NCI-H748 treated with DMSO at 0.1 percent for 48 hours (cell line): ENCODE data around the gene SIK3.
"Not testable (repeated sequence)": the region's sequence is repeated elsewhere in the genome, so short reads cannot be mapped to it uniquely, and the experiment has no call there.

Experiments used
- DNase-seq: peaks from one replicate; lab custom pipeline; 2025; lab: John Stamatoyannopoulos, UW

SIK3 gene

GRCh38 chr11:117045956-117046355 lies 52.3 kb downstream of the SIK3 start:
- no peak for DNase-seq

- no peak for DNase-seq
Observed at GRCh38 chr11:117045196-117045595, 53.0 kb downstream of the SIK3 start.

GRCh38 chr11:117044287-117045035 lies 53.8 kb downstream of the SIK3 start:
- no peak for DNase-seq

DNA sequence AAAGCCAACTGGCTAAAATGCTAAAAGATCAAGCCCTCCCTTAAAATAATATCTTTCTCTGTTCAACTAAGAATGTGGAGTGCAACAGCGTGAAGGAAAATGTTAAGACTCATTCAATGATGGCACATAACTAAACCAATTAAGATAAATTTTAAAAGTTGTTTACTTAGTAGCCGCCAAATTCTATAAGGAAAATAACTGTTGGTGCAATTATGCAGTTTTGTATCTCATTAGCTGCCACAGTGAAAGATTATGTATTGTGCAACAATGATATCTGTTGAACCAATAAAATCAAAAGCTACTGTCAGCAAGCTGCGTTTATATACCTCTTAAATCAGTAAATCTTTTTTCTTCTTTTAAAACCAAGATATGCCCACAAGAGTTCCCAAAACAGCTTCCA lies 55.5 kb downstream of the SIK3 start:
- DNase-seq: no peak

DNA sequence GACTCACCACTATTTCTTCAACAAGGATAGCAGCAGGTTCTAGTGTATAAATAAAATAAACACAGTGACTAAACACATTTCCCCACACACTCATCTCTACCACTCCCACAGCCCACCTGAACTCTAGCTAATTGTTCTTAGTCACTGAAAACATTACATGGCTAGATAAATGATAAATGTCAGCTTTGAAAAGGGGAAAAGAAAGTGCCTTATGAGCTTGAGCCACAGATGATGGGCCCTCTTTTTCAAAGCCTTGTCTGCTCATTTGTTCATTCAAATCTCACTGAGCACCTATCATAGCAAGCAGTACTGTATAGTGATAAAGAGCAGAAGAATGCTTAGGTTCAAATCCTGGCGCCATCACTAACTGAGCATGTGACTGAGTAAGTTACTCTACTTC lies 58.3 kb downstream of the SIK3 start:
- no peak for DNase-seq

DNA sequence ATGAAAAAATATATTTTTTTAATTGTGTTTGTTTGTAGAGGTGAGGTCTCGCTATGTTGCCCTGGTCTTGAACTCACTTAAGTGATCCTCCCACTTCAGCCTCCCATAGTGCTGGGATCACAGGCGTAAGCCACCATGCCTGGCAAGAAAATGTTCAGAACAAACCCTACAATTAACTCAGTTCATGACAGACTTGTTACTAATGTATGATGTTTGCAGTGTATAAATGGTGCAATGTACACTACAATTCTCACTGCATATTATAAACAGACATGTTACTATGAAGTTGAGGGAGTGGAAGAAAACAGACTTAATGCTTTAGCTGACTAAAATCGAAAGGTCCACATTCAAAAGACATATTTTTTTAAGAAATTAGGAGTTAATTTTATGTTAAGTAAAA lies 59.0 kb downstream of the SIK3 start:
- no peak for DNase-seq

DNA sequence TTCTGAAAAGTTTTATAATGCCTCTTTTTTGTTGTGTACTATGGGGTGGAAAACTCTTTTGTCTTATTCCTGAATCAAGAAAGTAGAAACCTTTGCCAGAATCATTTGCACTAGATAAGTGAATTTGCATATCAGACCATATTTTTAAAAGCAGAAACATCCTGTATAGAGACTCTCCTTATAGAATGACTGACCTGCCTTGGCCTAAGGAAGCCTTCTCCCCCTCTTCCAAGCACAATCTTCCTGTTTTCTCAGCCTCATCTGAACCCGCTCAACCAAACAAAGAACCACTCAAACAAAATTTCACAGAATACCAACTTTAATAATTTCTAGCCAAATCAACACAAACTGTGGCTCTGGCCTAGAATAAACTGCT lies 60.3 kb downstream of the SIK3 start:
- DNase-seq: no peak

- no peak for DNase-seq
Observed at GRCh38 chr11:117037279-117037974, 60.8 kb downstream of the SIK3 start.

DNA sequence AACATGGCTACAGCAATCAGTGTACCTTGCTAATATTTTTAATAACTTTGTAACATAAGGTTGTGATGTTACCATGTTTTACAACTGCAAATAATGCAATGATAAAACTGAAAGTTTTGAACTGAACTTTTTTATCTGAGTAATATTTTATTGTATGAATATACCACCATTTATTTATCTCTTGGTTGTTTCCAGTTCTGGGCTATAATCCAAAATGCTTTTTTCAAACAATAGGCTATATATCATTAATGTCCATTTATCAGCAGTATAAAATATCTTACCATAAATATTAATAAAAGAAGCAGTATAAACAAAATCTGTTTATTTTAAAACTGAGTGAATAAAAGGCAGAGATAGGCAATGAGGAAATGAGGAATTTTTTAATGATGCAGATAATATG lies 63.3 kb downstream of the SIK3 start:
- DNase-seq: no peak

DNA sequence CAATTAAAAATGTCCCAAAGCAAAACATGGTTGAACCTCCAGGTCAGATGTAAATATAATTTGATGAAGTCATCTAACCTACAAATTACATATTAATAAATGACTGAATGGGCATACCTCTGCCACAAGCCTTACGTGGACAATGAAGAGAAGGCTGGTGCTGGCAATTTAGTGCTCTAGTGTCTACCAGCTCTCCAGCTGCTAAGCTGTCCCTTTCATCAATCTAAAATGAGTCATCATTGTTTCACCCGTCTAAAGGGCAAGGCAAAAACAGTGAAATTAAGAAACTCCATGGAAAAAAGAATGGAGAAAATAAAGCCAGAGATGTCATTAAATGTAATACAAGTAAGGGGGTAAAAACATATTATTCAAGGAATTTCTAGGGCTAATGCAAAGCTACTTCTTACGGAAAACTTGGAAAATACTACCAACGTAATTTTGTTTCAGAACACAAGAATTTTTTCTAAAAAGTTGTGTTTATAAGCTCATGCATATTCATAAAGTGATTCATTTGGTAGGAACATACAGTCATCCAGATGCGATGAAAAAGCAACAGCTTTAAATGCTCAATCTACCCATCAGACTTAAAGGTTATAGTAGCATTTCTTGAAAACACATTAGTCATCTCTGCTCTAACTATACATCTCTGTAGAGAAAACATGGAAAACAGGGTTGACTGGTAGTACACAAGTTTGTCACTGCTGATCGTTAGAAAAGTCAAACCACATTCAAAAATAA lies 71.5 kb downstream of the SIK3 start:
- DNase-seq: no peak

GRCh38 chr11:117023707-117024106 lies 74.5 kb downstream of the SIK3 start:
- DNase-seq: not testable (repeated sequence)

DNA sequence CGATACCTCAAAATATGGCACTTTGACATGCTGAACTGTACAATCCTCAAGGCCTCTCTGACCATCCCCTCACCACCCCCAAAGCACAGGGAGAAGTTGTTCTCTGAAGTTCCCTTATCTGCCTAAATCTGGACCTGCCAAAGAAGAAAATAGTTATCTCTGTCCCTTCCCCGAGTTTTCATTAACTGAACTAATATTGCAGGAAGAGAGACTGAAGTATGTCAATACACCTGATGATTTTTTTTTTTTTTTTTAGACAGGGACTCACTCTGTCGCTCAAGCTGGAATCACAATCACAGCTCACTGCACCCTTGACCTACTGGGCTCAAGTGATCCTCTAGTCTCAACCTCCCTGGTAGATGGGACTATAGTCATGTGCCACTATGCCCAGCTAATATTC lies 75.0 kb downstream of the SIK3 start:
- no peak for DNase-seq

DNA sequence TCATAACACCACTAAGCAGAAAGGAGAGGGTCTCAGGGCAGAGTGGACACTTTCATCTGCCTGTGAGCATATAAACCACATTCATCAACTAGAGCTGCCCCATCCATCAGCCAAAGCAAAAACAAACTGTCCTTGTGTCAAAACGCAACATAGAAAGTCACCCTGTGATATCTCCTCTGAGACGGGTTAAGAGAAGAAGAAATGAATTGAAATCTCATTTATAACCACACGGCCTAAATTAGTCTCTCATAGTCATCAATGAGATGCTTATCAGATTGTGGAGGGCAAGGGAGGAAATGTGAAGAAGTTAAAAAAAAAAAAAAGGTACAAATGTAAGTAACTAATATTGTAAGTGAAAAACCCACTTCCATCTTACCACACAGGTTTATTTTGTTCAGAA lies 75.7 kb downstream of the SIK3 start:
- DNase-seq: no peak

- no peak for DNase-seq
Observed at GRCh38 chr11:117020869-117021564, 77.2 kb downstream of the SIK3 start.

DNA sequence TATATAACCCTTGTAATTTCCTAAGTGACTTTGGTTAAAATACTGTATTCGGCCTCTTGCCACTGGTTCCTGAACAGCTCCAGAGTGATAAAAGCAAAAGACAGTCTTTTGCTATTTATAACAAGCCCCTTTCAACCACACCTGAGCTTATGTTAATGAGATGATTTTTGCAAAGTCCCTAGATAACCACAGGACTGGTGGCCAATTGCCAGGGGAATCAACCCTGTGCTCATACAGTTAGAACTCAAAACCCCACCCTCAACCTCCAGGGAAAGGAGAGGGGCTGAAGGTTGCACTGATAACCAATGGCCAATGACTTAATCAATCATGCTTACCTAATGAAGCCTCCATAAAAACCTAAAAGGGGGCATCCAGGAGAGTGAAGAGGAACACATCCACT lies 77.9 kb downstream of the SIK3 start:
- DNase-seq: no peak

DNA sequence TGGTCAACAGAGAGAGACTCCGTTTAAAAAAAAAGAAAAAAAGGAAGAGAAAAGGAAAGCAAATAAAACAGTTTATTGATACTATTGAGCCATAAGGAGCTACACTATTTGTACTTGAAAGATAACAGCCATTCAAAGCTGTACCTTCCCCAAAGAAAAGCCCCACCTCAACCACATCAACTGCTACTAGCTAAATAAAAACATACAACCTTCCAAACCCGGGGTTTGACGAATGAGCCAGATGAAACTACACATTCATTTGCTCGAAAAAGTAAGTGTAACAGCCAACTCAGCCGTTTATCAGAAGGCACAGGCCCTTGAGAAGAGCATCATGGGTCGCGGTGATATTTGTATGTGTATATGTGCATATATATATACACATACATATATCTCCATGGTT lies 78.4 kb downstream of the SIK3 start:
- no peak for DNase-seq

DNA sequence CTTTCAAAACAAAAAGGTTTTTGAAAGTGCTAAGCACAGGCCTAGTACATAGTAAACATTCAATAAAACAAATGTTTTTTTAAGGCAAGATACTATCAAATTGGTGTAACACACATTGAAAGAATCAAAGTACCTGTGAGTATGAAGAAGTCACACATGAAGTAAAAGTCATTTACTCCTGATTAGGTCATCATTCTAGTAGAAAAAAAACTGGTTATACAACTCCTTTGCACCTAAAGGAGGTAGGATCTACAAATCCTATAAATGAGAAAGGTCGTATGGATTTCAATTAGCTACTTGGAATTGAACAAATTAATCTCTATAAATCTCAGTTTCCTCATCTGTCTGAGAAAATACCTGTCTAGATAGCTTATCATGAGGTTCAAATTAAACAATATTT lies 80.8 kb downstream of the SIK3 start:
- no peak for DNase-seq

DNA sequence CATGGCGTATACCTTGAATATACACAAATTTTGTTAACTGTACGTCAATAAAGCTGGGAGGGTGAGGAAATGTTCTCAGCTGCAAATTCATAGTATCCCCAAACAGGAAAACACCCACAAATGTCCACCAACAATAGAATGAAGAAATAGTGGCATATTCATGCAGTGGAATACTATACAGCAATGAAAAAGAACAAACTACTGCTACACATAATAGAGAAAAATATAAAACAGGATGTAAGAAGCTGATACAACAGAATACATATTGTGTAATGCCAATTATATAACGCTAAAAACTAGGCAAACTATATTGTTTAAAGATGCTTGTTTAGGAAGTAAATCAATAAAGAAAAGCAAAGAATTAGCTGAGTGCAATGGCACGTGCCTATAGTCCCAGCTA lies 81.5 kb downstream of the SIK3 start:
- no peak for DNase-seq

- no peak for DNase-seq
Observed at GRCh38 chr11:117016246-117016645, 82.0 kb downstream of the SIK3 start.

GRCh38 chr11:117011541-117011898 lies 86.7 kb downstream of the SIK3 start:
- no peak for DNase-seq

- no peak for DNase-seq
Observed at GRCh38 chr11:117010808-117011540, 87.3 kb downstream of the SIK3 start.
